ENCODE results near the gene AKAP17A.

DNA sequence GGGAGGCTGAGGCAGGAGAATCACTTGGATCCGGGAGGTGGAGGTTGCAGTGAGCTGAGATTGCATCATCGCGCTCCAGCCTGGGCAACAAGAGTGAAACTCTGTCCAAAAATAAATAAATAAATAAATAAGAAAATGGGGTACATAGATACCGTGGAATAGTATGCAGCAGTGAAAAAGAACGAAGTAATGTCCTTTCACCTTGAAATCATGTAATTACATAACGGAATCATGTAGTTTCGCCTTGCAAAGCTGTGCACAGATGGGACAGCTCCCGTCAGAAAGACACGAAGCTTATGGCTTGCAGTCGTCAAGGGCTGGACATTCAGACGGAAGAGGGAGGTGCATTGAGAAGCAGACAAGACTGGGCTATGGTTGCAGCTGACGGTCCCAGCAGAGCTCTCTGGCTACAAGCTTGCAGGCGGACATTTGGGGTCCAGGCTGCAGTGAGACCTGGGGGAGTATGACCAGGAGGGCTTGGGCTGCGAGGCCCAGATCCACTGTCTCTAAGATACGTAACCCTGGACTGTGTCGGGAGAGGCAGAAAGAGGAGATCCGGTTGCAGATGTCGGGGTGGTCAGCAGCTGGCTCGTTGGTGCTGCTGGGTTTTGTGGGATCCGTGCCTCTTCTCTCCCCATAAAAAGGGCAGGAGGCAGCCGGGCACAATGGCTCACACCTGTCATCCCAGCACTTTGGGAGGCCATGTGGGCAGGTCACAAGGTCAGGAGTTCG is 48.2 kb upstream of the AKAP17A start:
- TF ChIP-seq, protein P1, sequence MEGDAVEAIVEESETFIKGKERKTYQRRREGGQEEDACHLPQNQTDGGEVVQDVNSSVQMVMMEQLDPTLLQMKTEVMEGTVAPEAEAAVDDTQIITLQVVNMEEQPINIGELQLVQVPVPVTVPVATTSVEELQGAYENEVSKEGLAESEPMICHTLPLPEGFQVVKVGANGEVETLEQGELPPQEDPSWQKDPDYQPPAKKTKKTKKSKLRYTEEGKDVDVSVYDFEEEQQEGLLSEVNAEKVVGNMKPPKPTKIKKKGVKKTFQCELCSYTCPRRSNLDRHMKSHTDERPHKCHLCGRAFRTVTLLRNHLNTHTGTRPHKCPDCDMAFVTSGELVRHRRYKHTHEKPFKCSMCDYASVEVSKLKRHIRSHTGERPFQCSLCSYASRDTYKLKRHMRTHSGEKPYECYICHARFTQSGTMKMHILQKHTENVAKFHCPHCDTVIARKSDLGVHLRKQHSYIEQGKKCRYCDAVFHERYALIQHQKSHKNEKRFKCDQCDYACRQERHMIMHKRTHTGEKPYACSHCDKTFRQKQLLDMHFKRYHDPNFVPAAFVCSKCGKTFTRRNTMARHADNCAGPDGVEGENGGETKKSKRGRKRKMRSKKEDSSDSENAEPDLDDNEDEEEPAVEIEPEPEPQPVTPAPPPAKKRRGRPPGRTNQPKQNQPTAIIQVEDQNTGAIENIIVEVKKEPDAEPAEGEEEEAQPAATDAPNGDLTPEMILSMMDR (conservative IDR thresholded peaks at IDR 0.05 in 1 of 2, IDR thresholded peaks at IDR 0.05 in 1 of 2; ENCODE audit: low read depth in 1 of 2, low read length in 2 of 2): no peak
- TF ChIP-seq EZH2 (IDR thresholded peaks at IDR 0.05; ENCODE audit: low read length, missing control alignments): no peak

All from fibroblast of lung (primary cell).